Central memory CD8-positive, alpha-beta T cell (primary cell): ENCODE measurements around the gene C22orf15.

Experiments
- ATAC-seq: fragments of 150-1000 bp; cut with Tn5 transposase; replicated peaks from 2 replicates; pipeline ENCODE4 v1.10.0; 2022; ENCODE audit warnings: mild to moderate bottlenecking, moderate FRiP score, moderate number of reproducible peaks; ENCODE audit not compliant: poor library complexity, severe bottlenecking; ENCODE audit errors: extremely low read depth
- DNase-seq, 2 donors: peaks; one replicate each; pipeline ENCODE4 v3.0.0; 2021; ENCODE audit warnings: low spot score in 2 of 2
- H3K27ac Mint-ChIP-seq: one replicate; pipeline ENCODE4 v1.8.0; 2022; ENCODE audit warnings: low read depth, mild to moderate bottlenecking, moderate library complexity, mixed read lengths
- H3K27me3 Mint-ChIP-seq: one replicate; pipeline ENCODE4 v1.8.0; 2022; ENCODE audit warnings: mixed read lengths
- H3K36me3 Mint-ChIP-seq: one replicate; pipeline ENCODE4 v1.8.0; 2022; ENCODE audit warnings: mild to moderate bottlenecking, moderate library complexity, mixed read lengths; ENCODE audit not compliant: insufficient read depth
- H3K4me1 Mint-ChIP-seq: one replicate; pipeline ENCODE4 v1.8.0; 2022; ENCODE audit warnings: mixed read lengths
- H3K4me3 Mint-ChIP-seq: one replicate; pipeline ENCODE4 v1.8.0; 2022; ENCODE audit warnings: mild to moderate bottlenecking, moderate library complexity, mixed read lengths
- H3K9me3 Mint-ChIP-seq: one replicate; pipeline ENCODE4 v1.8.0; 2022; ENCODE audit warnings: mixed read lengths

The C22orf15 gene

DNA sequence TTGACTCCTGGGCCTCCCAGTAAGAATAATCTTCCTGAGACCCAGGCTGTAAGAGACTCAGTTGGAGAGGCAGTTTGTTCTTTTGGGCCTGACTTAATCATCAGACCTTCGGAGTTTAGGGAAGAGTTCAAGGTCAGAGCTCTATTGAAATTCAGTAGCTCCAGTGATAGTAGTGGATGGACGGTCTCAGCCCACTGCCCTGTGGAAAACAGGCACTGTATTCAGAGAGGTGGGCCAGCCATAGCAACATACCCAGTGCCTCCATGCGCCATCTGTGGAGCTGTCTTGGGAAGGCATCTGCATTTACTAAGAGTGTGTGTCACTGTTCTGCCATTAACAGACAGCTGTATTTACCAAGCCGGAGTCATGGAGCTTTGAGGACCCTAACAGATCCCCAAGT, 26.8 kb downstream of the C22orf15 start:
- Mint-ChIP-seq H3K36me3 (peaks cover 23% of the 10 kb centered on the region), H3K9me3 (no peaks in the 10 kb centered on the region), H3K4me3 (no peak overlapping the region), H3K4me1 (peaks cover 23% of the 10 kb centered on the region), H3K27ac (no peak overlapping the region), H3K27me3 (no peaks in the 10 kb centered on the region)
- DNase-seq (no peak), ATAC-seq (no peak)

DNA sequence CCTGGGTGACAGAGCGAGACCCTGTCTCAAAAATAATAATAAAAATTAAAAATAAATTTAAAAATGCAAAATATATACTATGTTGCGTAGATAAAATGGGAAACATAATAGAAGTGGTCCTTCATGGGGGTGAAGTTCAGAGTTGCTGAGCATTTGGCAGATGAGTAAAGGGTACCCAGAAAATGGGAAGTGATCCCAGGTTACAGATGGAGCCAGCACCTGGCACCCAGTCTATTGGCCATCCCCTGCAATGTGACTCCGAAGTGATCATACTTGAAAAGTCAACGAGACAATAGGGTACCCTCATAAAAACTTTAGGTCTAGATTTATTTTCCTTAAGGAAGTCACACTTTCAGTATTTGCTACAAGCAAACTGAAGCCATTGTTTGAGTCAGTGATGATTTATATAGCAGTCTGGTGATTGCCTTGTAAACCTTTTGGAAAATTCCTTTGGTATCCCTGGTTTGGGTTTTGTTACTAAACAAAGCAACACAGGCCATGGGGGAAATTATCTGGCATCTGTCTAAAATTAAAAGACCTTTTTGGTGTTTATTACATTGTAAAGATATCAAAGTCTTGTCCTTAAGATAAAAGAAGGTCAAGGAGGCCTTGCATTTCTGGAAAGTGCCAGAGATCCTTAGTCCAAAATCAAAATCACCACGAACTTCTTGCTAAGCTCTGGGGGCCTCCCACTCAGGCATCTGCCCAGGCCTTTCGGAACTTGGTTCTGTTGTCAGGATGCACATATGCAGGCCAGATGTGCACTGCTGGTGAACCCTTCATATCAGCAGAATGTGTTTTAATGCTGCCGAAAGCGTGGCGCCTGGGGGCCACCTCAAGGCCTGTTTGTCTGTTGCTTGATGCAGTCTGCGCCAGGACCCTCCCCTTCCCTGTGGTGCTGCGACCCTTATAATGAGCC, 28.3 kb downstream of the C22orf15 start:
- Mint-ChIP-seq H3K36me3 (peaks cover 31% of the 10 kb centered on the region), H3K27ac (no peak overlapping the region), H3K27me3 (no peaks in the 10 kb centered on the region), H3K9me3 (no peaks in the 10 kb centered on the region), H3K4me1 (peaks cover 23% of the 10 kb centered on the region), H3K4me3 (no peak overlapping the region)
- DNase-seq (no peak), ATAC-seq (no peak)

- no peak overlapping the region for H3K4me3 Mint-ChIP-seq
- no peak overlapping the region for H3K27ac Mint-ChIP-seq
- peaks cover 36% of the 10 kb centered on the region for H3K36me3 Mint-ChIP-seq
- H3K27me3 Mint-ChIP-seq, result no peaks in the 10 kb centered on the region
- H3K9me3 Mint-ChIP-seq, result no peaks in the 10 kb centered on the region
- DNase-seq (no peak), ATAC-seq (no peak)
- peaks cover 23% of the 10 kb centered on the region for H3K4me1 Mint-ChIP-seq
Observed at GRCh38 chr22:23791738-23792645, 29.2 kb downstream of the C22orf15 start.

- Mint-ChIP-seq H3K27ac (no peak overlapping the region), H3K4me3 (no peak overlapping the region), H3K27me3 (no peaks in the 10 kb centered on the region), H3K36me3 (peaks cover 35% of the 10 kb centered on the region), H3K4me1 (peaks cover 23% of the 10 kb centered on the region), H3K9me3 (no peaks in the 10 kb centered on the region)
- DNase-seq (no peak), ATAC-seq (no peak)
Observed at GRCh38 chr22:23793326-23793725, 30.5 kb downstream of the C22orf15 start.

DNA sequence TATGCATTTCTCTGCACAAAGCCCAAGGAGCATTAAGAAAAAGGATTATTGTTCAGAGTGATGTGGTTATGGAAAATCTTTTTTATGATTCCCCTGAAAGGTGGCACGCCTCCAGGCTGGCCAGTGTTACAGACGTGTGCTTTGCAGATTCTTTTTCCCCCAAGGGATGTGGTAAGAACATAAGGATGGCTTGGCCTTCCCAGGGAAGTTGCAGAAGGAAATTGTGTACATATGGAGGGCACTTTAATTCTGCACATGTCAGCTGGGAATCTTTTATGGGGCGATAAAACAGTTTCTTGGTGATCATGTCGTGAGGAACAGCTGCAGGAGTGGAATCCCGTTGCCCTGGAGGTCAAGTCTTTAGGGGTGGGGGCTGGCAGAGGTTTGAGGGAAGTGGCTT, 33.7 kb downstream of the C22orf15 start:
- no peak overlapping the region for H3K27ac Mint-ChIP-seq
- ATAC-seq (no peak), DNase-seq (no peak)
- H3K9me3 Mint-ChIP-seq, result no peaks in the 10 kb centered on the region
- no peaks in the 10 kb centered on the region for H3K27me3 Mint-ChIP-seq
- peaks cover 59% of the 10 kb centered on the region for H3K36me3 Mint-ChIP-seq
- peaks cover 12% of the 10 kb centered on the region for H3K4me1 Mint-ChIP-seq
- H3K4me3 Mint-ChIP-seq, result no peak overlapping the region

GRCh38 chr22:23800297-23801237, 37.8 kb downstream of the C22orf15 start:
- H3K4me1 Mint-ChIP-seq, result no peaks in the 10 kb centered on the region
- H3K36me3 Mint-ChIP-seq, result peaks cover 56% of the 10 kb centered on the region
- DNase-seq (no peak), ATAC-seq (no peak)
- no peak overlapping the region for H3K4me3 Mint-ChIP-seq
- no peaks in the 10 kb centered on the region for H3K9me3 Mint-ChIP-seq
- peak overlapping the region; percentile 67 for H3K27ac Mint-ChIP-seq
- H3K27me3 Mint-ChIP-seq, result no peaks in the 10 kb centered on the region

- peak overlapping the region; percentile 67 for H3K27ac Mint-ChIP-seq
- H3K4me1 Mint-ChIP-seq, result no peaks in the 10 kb centered on the region
- no peaks in the 10 kb centered on the region for H3K9me3 Mint-ChIP-seq
- no peak for DNase-seq
- peaks cover 56% of the 10 kb centered on the region for H3K36me3 Mint-ChIP-seq
- no peak for ATAC-seq
- no peak overlapping the region for H3K4me3 Mint-ChIP-seq
- no peaks in the 10 kb centered on the region for H3K27me3 Mint-ChIP-seq
Observed at GRCh38 chr22:23801238-23801821, 38.5 kb downstream of the C22orf15 start.

DNA sequence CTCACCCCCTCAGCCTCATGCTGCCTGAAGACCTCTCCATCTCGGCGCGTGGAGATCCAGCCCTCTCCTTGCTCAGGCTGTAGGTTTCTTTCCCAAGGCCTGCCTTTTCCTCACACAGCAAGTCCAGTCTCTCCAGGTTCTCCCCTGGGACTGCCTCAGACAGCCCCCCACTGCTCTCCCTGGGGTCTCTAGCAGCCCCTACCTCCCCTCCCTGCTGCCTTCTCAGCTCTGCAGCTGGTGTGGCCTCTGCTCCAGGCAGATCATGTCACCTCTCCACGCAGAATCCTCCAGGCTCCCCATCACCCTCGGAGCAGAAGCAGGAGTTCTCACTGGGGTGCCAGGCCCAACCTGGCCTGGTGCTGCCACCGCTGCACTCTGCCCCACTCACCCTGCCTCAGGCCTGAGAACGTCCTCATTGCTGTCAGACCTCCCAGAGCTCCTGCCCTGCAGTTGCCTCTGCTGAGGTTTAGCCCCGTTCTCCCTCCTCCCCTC, 39.1 kb downstream of the C22orf15 start:
- Mint-ChIP-seq H3K27ac (peak overlapping the region; percentile 67), H3K4me3 (no peak overlapping the region), H3K36me3 (peaks cover 57% of the 10 kb centered on the region), H3K9me3 (no peaks in the 10 kb centered on the region), H3K27me3 (no peaks in the 10 kb centered on the region), H3K4me1 (no peaks in the 10 kb centered on the region)
- DNase-seq (no peak), ATAC-seq (no peak)

DNA sequence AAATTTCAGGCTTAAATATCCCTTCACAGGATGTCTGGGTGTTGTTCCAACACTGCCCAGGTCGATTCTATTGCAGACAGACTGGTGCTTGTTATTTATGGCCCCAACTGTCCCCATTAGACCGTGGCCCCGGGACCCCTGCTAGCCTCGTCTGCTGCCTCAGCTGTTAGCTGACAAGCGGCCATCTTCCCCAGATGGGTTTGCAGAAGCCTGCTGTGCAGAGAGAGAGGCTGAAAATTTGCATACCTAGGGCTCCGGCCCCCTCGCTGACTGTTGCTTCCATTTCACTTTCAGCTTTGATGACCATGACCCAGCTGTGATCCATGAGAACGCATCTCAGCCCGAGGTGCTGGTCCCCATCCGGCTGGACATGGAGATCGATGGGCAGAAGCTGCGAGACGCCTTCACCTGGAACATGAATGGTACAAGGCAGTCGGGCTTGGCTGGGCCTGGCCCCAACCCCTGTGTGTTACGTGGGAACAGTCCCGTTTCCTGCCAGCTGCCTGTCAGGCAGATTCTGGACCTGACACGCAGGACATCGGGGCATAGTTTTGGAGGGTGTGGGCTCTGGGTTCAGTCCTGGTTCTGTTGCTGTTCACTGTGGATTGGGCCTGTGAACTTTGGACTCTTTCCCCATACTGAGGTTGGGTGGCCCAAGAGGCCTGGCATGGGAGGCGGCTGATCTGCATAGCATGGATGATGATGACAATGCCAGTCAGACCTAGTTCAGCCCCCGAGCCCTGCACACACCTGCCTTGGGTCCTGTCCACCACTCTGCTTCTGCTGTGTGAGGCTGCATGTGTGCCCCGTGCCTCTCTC, 40.4 kb downstream of the C22orf15 start:
- no peaks in the 10 kb centered on the region for H3K9me3 Mint-ChIP-seq
- H3K4me1 Mint-ChIP-seq, result no peaks in the 10 kb centered on the region
- no peak for DNase-seq
- no peak overlapping the region for H3K4me3 Mint-ChIP-seq
- no peaks in the 10 kb centered on the region for H3K27me3 Mint-ChIP-seq
- peaks cover 62% of the 10 kb centered on the region for H3K36me3 Mint-ChIP-seq
- H3K27ac Mint-ChIP-seq, result no peak overlapping the region
- ATAC-seq, result no peak

- no peaks in the 10 kb centered on the region for H3K4me1 Mint-ChIP-seq
- H3K27ac Mint-ChIP-seq, result peak overlapping the region; percentile 49
- no peak for DNase-seq
- no peak overlapping the region for H3K4me3 Mint-ChIP-seq
- no peaks in the 10 kb centered on the region for H3K27me3 Mint-ChIP-seq
- no peak for ATAC-seq
- peaks cover 50% of the 10 kb centered on the region for H3K36me3 Mint-ChIP-seq
- H3K9me3 Mint-ChIP-seq, result no peaks in the 10 kb centered on the region
Observed at GRCh38 chr22:23804781-23805291, 42.0 kb downstream of the C22orf15 start.

DNA sequence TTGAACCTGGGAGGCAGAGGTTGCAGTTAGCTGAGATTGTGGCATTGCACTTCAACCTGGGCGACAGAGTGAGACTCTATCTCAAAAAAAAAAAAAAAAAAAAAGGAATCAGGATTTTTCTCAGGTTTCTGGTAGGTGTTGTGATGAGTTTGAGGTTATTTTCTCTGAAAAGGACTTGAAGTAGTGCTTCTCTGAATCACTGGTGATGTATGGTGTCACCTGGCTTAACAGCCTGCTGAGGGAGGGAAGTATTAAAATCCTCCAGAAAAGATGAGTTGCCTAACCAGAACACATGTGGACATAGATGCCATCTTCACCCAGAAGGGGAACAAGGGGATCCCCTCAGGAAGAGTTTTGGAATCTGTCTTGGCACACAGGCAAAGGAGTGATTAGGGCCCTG, 44.0 kb downstream of the C22orf15 start:
- no peaks in the 10 kb centered on the region for H3K9me3 Mint-ChIP-seq
- H3K36me3 Mint-ChIP-seq, result peaks cover 49% of the 10 kb centered on the region
- DNase-seq (no peak), ATAC-seq (no peak)
- no peak overlapping the region for H3K4me3 Mint-ChIP-seq
- H3K4me1 Mint-ChIP-seq, result no peaks in the 10 kb centered on the region
- H3K27me3 Mint-ChIP-seq, result no peaks in the 10 kb centered on the region
- no peak overlapping the region for H3K27ac Mint-ChIP-seq
